PC-3 (cell line): ENCODE measurements around the gene NUDT13.

ENCODE experiments used
- EZH2 ChIP-seq: fragments of 300-600 bp; sonication (generic); IDR thresholded peaks from one replicate; pipeline ENCODE4 v1.6.1; 2017; ENCODE audit warnings: antibody characterized with exemption, mild to moderate bottlenecking, low read length; ENCODE audit not compliant: unreplicated experiment
- TF ChIP-seq, protein P1 (sequence below): fragments of 300-600 bp; sonication (generic); conservative IDR thresholded peaks from 2 replicates; pipeline ENCODE4 v1.5.1; 2017; ENCODE audit warnings: antibody characterized with exemption, low read depth, mild to moderate bottlenecking, low read length

DNA sequence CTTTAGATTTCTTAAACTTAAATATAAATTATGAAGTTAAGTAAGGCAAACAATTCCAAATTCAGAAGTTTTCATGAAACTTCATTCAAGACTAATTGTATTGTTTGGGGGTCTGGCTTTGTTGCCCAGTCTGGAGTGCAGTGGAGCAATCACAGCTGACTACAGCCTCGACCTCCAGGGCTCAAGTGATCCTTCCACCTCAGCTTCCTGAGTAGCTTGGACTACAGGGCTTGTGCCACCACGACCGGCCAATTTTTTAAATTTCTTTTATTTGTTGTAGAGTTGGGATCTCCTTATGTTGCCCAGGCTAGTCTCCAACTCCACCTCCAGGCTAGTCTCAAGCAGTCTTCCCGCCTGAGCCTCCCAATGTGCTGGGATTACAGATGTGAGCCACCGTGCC lies 26.0 kb upstream of the NUDT13 start:
- no peak for TF ChIP-seq EZH2
- TF ChIP-seq, protein P1, sequence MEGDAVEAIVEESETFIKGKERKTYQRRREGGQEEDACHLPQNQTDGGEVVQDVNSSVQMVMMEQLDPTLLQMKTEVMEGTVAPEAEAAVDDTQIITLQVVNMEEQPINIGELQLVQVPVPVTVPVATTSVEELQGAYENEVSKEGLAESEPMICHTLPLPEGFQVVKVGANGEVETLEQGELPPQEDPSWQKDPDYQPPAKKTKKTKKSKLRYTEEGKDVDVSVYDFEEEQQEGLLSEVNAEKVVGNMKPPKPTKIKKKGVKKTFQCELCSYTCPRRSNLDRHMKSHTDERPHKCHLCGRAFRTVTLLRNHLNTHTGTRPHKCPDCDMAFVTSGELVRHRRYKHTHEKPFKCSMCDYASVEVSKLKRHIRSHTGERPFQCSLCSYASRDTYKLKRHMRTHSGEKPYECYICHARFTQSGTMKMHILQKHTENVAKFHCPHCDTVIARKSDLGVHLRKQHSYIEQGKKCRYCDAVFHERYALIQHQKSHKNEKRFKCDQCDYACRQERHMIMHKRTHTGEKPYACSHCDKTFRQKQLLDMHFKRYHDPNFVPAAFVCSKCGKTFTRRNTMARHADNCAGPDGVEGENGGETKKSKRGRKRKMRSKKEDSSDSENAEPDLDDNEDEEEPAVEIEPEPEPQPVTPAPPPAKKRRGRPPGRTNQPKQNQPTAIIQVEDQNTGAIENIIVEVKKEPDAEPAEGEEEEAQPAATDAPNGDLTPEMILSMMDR = no peak
